ENCODE measurements around the gene FER. TPM values are rescaled to one million over a fixed set of nuclear protein-coding genes. Genes with fewer than 3 reads are reported as not detected.

The FER gene
- total and polyA plus RNA-seq, 2 of the 13 experiments (the other 11 are each of a cell fraction or from before 2014, with no cell fraction given) = 7.9 to 29.0 TPM

- BruUV-seq (replicated peaks) = no TSS peak
- Histone ChIP-seq H3K4me1 (ENCODE audit: insufficient read depth, low read length) (no peaks in the 10 kb centered on the region), H3K4me3 (replicated peaks in 1 of 3; ENCODE audit: insufficient read depth in 1 of 3, low read depth in 2 of 3, low read length in 3 of 3) (no peak overlapping the region), H3K36me3 (replicated peaks in 1 of 2; ENCODE audit: control insufficient read depth in 1 of 2, insufficient read depth in 2 of 2, low read length in 2 of 2) (no peaks in the 10 kb centered on the region), H4K20me1 (ENCODE audit: insufficient read depth, low read length) (no peaks in the 10 kb centered on the region; the same call in 1 of the 2 replicates), H3K79me2 (ENCODE audit: insufficient read depth, low read length) (peaks cover 3% of the 10 kb centered on the region), H3K4me2 (ENCODE audit: low read depth, low read length) (no peak overlapping the region), H2AFZ (ENCODE audit: low read length) (no peak overlapping the region), H3K9me3 (ENCODE audit: low read length) (no peaks in the 10 kb centered on the region), H3K27me3 (ENCODE audit: control insufficient read depth in 1 of 2, insufficient read depth in 2 of 2, low read length in 2 of 2) (no peaks in the 10 kb centered on the region), H3K9ac (ENCODE audit: insufficient read depth, low read depth, low read length) (no peak overlapping the region), H3K27ac (ENCODE audit: extremely low read length, insufficient read depth, low read length) (no peak overlapping the region)
- CTCF ChIA-PET (ENCODE audit: low intra/inter-chr PET ratio, low total read pairs) = no interaction called here
- FAIRE-seq (no peak), DNase-seq (ENCODE audit: low spot score) (no peak), ATAC-seq (no peak)
- POLR2A ChIA-PET = no interaction called here
- 100% methylated on average over 1 of the region's 1 CpG for WGBS (ENCODE audit: low lambda C conversion rate)
- TF ChIP-seq, protein P1, sequence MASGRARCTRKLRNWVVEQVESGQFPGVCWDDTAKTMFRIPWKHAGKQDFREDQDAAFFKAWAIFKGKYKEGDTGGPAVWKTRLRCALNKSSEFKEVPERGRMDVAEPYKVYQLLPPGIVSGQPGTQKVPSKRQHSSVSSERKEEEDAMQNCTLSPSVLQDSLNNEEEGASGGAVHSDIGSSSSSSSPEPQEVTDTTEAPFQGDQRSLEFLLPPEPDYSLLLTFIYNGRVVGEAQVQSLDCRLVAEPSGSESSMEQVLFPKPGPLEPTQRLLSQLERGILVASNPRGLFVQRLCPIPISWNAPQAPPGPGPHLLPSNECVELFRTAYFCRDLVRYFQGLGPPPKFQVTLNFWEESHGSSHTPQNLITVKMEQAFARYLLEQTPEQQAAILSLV (CRISPR knock-in tag; IDR thresholded peaks at IDR 0.05; ENCODE audit: borderline replicate concordance) = no peak
- TF ChIP-seq ZNF337 (CRISPR knock-in tag; IDR thresholded peaks at IDR 0.05; ENCODE audit: borderline replicate concordance, low read depth) = no peak
- TF ChIP-seq HHEX (CRISPR knock-in tag; IDR thresholded peaks at IDR 0.05) = no peak
- TF ChIP-seq, protein P2, sequence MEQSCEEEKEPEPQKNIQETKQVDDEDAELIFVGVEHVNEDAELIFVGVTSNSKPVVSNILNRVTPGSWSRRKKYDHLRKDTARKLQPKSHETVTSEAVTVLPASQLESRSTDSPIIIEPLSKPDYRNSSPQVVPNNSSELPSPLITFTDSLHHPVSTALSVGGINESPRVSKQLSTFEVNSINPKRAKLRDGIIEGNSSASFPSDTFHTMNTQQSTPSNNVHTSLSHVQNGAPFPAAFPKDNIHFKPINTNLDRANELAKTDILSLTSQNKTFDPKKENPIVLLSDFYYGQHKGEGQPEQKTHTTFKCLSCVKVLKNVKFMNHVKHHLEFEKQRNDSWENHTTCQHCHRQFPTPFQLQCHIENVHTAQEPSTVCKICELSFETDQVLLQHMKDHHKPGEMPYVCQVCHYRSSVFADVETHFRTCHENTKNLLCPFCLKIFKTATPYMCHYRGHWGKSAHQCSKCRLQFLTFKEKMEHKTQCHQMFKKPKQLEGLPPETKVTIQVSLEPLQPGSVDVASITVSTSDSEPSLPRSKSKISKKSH (CRISPR knock-in tag; IDR thresholded peaks at IDR 0.05; ENCODE audit: borderline replicate concordance) = no peak
- no peak for TF ChIP-seq ZNF253 (CRISPR knock-in tag; IDR thresholded peaks at IDR 0.05; ENCODE audit: borderline replicate concordance)
- no peak for TF ChIP-seq ZBTB20 (CRISPR knock-in tag; IDR thresholded peaks at IDR 0.05; ENCODE audit: borderline replicate concordance, low read depth)
- no peak for TF ChIP-seq RORA (CRISPR knock-in tag; IDR thresholded peaks at IDR 0.05)
- TF ChIP-seq SRSF9 (IDR thresholded peaks at IDR 0.05; ENCODE audit: borderline replicate concordance, insufficient read depth, low read depth, low read length, poor library complexity, severe bottlenecking) = no peak
- no peak for TF ChIP-seq CENPX (CRISPR knock-in tag; IDR thresholded peaks at IDR 0.05)
- TF ChIP-seq MTF1 (CRISPR knock-in tag; IDR thresholded peaks at IDR 0.05) = no peak
- no peak for TF ChIP-seq SMAD1 (CRISPR knock-in tag; IDR thresholded peaks at IDR 0.05; ENCODE audit: borderline replicate concordance, low read depth)
- no peak for TF ChIP-seq KDM6A (CRISPR knock-in tag; IDR thresholded peaks at IDR 0.05; ENCODE audit: low read depth)
- no peak for TF ChIP-seq CEBPB (IDR thresholded peaks at IDR 0.05; ENCODE audit: borderline replicate concordance, low read depth, low read length)
- TF ChIP-seq ZNF354B (CRISPR knock-in tag; IDR thresholded peaks at IDR 0.05) = no peak
- no peak for TF ChIP-seq ZNF496 (CRISPR knock-in tag; IDR thresholded peaks at IDR 0.05; ENCODE audit: insufficient replicate concordance)
- intact Hi-C loops (cut with micrococcal nuclease; ENCODE audit: unreplicated experiment) = no loop called here
- in situ Hi-C loops (cut with HindIII; ENCODE audit: extremely low pct_ligation_motif_present, low pct_unique_long_range_greater_than_20kb) = no loop called here
Observed at GRCh38 chr5:108942701-108943100, 195.0 kb downstream of the FER start.

Measured in HepG2 (cell line).